H9 (cell line): ENCODE data around the gene CRAMP1. TPM values are rescaled to one million over a fixed set of nuclear protein-coding genes. Genes with fewer than 3 reads are reported as not detected.

Source experiments
- DNase-seq: peaks from one replicate; pipeline ENCODE4 v3.0.0-alpha.2; 2017
- H2AFZ ChIP-seq: one replicate; pipeline ENCODE4 v1.6.1; 2013; ENCODE audit warnings: mild to moderate bottlenecking, low read length, control low read depth, moderate library complexity
- H2AK5ac ChIP-seq: 2 replicates; pipeline ENCODE4 v1.6.1; 2013; ENCODE audit warnings: low read length, control low read depth, mixed read lengths; ENCODE audit not compliant: insufficient read length
- H2BK120ac ChIP-seq: one replicate; pipeline ENCODE4 v1.6.1; 2013; ENCODE audit warnings: low read depth, mild to moderate bottlenecking, low read length, control low read depth, inconsistent platforms; ENCODE audit not compliant: poor library complexity, severe bottlenecking
- H2BK12ac ChIP-seq: 2 replicates; pipeline ENCODE4 v1.6.1; 2013; ENCODE audit warnings: low read length, control low read depth, mixed read lengths, low read depth; ENCODE audit not compliant: insufficient read length
- H2BK15ac ChIP-seq: 2 replicates; pipeline ENCODE4 v1.6.1; 2013; ENCODE audit warnings: low read depth, low read length, control low read depth
- H2BK20ac ChIP-seq: one replicate; pipeline ENCODE4 v1.6.1; 2013; ENCODE audit warnings: low read depth, mild to moderate bottlenecking, low read length, control low read depth, inconsistent platforms; ENCODE audit not compliant: poor library complexity, severe bottlenecking
- H2BK5ac ChIP-seq: 2 replicates; pipeline ENCODE4 v1.6.1; 2013; ENCODE audit warnings: low read length, control low read depth, mixed read lengths; ENCODE audit not compliant: insufficient read length
- H3K14ac ChIP-seq: 2 replicates; pipeline ENCODE4 v1.6.1; 2013; ENCODE audit warnings: low read length, control low read depth; ENCODE audit not compliant: insufficient read depth
- H3K18ac ChIP-seq: 2 replicates; pipeline ENCODE4 v1.6.1; 2013; ENCODE audit warnings: low read depth, mild to moderate bottlenecking, mixed read lengths, low read length, control low read depth; ENCODE audit not compliant: insufficient read length
- H3K23ac ChIP-seq: 2 replicates; pipeline ENCODE4 v1.6.1; 2013; ENCODE audit warnings: low read length, control low read depth, mixed read lengths, low read depth; ENCODE audit not compliant: insufficient read length
- H3K23me2 ChIP-seq: 2 replicates; pipeline ENCODE4 v1.6.1; 2013; ENCODE audit warnings: low read depth, mild to moderate bottlenecking, mixed read lengths, low read length, control low read depth; ENCODE audit not compliant: insufficient read length, poor library complexity, severe bottlenecking
- H3K27ac ChIP-seq: 2 replicates; pipeline ENCODE4 v1.5.1; 2013; ENCODE audit warnings: low read length, control low read depth, mixed read lengths, low read depth; ENCODE audit not compliant: insufficient read length
- H3K27me3 ChIP-seq: 2 replicates; pipeline ENCODE4 v1.6.1; 2013; ENCODE audit warnings: low read length, control low read depth, inconsistent platforms; ENCODE audit not compliant: insufficient read depth
- H3K4ac ChIP-seq: 2 replicates; pipeline ENCODE4 v1.6.1; 2013; ENCODE audit warnings: low read depth, mild to moderate bottlenecking, control low read depth, inconsistent platforms, low read length, moderate library complexity
- H3K4me1 ChIP-seq: 2 replicates; pipeline ENCODE4 v1.6.1; 2013; ENCODE audit warnings: low read length, control low read depth, inconsistent platforms; ENCODE audit not compliant: insufficient read depth
- H3K4me2 ChIP-seq: 2 replicates; pipeline ENCODE4 v1.6.1; 2013; ENCODE audit warnings: low read length, control low read depth, mixed read lengths; ENCODE audit not compliant: insufficient read length, insufficient read depth
- H3K56ac ChIP-seq: 2 replicates; pipeline ENCODE4 v1.6.1; 2013; ENCODE audit warnings: low read depth, mild to moderate bottlenecking, mixed read lengths, low read length, control low read depth; ENCODE audit not compliant: insufficient read length
- H3K79me1 ChIP-seq: 2 replicates; pipeline ENCODE4 v1.6.1; 2013; ENCODE audit warnings: low read depth, mild to moderate bottlenecking, moderate library complexity, low read length, control low read depth, inconsistent platforms; ENCODE audit not compliant: insufficient read depth, poor library complexity, severe bottlenecking
- H3K79me2 ChIP-seq: 2 replicates; pipeline ENCODE4 v1.6.1; 2013; ENCODE audit warnings: low read length, control low read depth, inconsistent platforms; ENCODE audit not compliant: insufficient read depth
- H3K9ac ChIP-seq: 2 replicates; pipeline ENCODE4 v1.6.1; 2013; ENCODE audit warnings: low read length, control low read depth, mixed read lengths; ENCODE audit not compliant: insufficient read length; ENCODE audit errors: extremely low read depth
- H3K9me3 ChIP-seq: one replicate; pipeline ENCODE4 v1.6.1; 2013; ENCODE audit warnings: low read depth, low read length, inconsistent platforms; ENCODE audit not compliant: control insufficient read depth
- H3T11ph ChIP-seq: one replicate; pipeline ENCODE4 v1.6.1; 2013; ENCODE audit warnings: mild to moderate bottlenecking, low read length, control low read depth, inconsistent platforms
- H4K20me1 ChIP-seq: one replicate; pipeline ENCODE4 v1.6.1; 2013; ENCODE audit not compliant: control insufficient read depth, insufficient read length, insufficient read depth
- H4K5ac ChIP-seq: 2 replicates; pipeline ENCODE4 v1.6.1; 2013; ENCODE audit warnings: low read depth, mild to moderate bottlenecking, mixed read lengths, low read length, control low read depth; ENCODE audit not compliant: insufficient read length
- H4K8ac ChIP-seq: replicated peaks from 2 replicates; pipeline ENCODE4 v1.6.1; 2013; ENCODE audit warnings: low read length, control low read depth, mixed read lengths, low read depth; ENCODE audit not compliant: insufficient read length
- H4K91ac ChIP-seq: 2 replicates; pipeline ENCODE4 v1.6.1; 2013; ENCODE audit warnings: low read depth, mild to moderate bottlenecking, moderate library complexity, mixed read lengths, low read length, control low read depth; ENCODE audit not compliant: insufficient read length
- H3K27ac Mint-ChIP-seq, 3 experiments: 2 replicates in 2 of 3; 3 replicates in 1 of 3; pipeline ENCODE4 v1.8.0; 2020 to 2021; ENCODE audit warnings: mixed read lengths in 3 of 3, mild to moderate bottlenecking in 1 of 3, moderate library complexity in 1 of 3
- H3K27me3 Mint-ChIP-seq: 2 replicates; pipeline ENCODE4 v1.8.0; 2021; ENCODE audit warnings: low read depth, mild to moderate bottlenecking, moderate library complexity, mixed read lengths
- H3K36me3 Mint-ChIP-seq, 3 experiments: 2 replicates in 2 of 3; 3 replicates in 1 of 3; pipeline ENCODE4 v1.8.0; 2020 to 2021; ENCODE audit warnings: low read depth in 3 of 3, mixed read lengths in 3 of 3; ENCODE audit not compliant: insufficient read depth in 1 of 3
- H3K4me1 Mint-ChIP-seq, 2 experiments: 2 replicates each; pipeline ENCODE4 v1.8.0; 2020; ENCODE audit warnings: mixed read lengths in 2 of 2
- H3K4me3 Mint-ChIP-seq, 2 experiments: 2 replicates in 1 of 2; 3 replicates in 1 of 2; pipeline ENCODE4 v1.8.0; 2020 to 2021; ENCODE audit warnings: mild to moderate bottlenecking in 2 of 2, mixed read lengths in 2 of 2, moderate library complexity in 1 of 2
- H3K9me3 Mint-ChIP-seq, 2 experiments: 2 replicates in 1 of 2; 3 replicates in 1 of 2; pipeline ENCODE4 v1.8.0; 2020; ENCODE audit warnings: mild to moderate bottlenecking in 2 of 2, mixed read lengths in 2 of 2, moderate library complexity in 1 of 2
- CTCF ChIP-seq: fragments of 200-600 bp; sonication (generic); conservative IDR thresholded peaks from 3 replicates; pipeline ENCODE4 v1.8.0; 2021; ENCODE audit warnings: antibody characterized with exemption, mild to moderate bottlenecking
- WGBS: extraction: QIAGEN DNeasy Blood & Tissue Kit; methylation state at CpG from one replicate; pipeline ENCODE4 v1.1.7; 2013; ENCODE audit warnings: missing lambda C conversion rate, low lambda C conversion rate, mixed read lengths; ENCODE audit not compliant: insufficient read length; ENCODE audit errors: extremely low coverage; 5-methylcytosine and 5-hydroxymethylcytosine counted together
- total RNA-seq: library from RNA; stranded (reverse); gene quantifications from 2 replicates; pipeline ENCODE4 v1.2.1, GENCODE V29; 2021

Gene CRAMP1
- total RNA-seq, 1 experiment from 2014 or later: 46.2 TPM

DNA sequence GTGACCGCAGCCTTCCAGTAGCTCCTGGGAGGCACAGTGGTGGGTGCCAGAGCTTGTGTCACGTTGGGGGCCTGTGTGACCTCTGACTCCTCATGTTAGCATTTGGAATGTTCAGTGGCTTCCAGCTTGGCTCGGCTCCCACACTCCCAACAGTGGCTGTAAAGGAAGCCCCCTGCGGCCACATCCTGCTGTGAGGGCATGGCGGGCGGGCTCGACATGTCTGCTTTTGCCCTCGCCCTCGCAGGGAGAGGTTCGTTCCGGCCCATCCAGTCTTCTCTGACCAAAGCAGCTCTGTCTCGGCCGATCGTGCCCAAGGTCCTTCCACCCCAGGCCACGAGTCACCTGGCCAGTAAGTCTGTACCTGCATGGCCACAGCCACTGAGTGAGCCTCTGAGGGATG, 53.7 kb downstream of the CRAMP1 start:
- no peaks in the 10 kb centered on the region for H3K9me3 ChIP-seq
- no peaks in the 10 kb centered on the region for H3K27me3 ChIP-seq
- no peak overlapping the region for H3K18ac ChIP-seq
- H3T11ph ChIP-seq: no peak overlapping the region
- no peak overlapping the region for H2BK12ac ChIP-seq
- H3K79me1 ChIP-seq: no peaks in the 10 kb centered on the region
- no peaks in the 10 kb centered on the region for H4K20me1 ChIP-seq
- H3K56ac ChIP-seq: no peak overlapping the region
- no peaks in the 10 kb centered on the region for H3K4me1 ChIP-seq
- H2BK15ac ChIP-seq: no peak overlapping the region
- no peak overlapping the region for H3K14ac ChIP-seq
- no peak overlapping the region for H3K27ac ChIP-seq
- no peaks in the 10 kb centered on the region for H3K79me2 ChIP-seq
- no peak overlapping the region for H3K9ac ChIP-seq
- Mint-ChIP-seq H3K27me3 (no peaks in the 10 kb centered on the region), H3K4me3 (no peak overlapping the region), H3K36me3 (peaks cover 22 to 91% (median 69%) of the 10 kb centered on the region in 3 experiments; a peak in 6 of 7 replicates), H3K9me3 (no peaks in the 10 kb centered on the region; a peak in 1 of 5 replicates), H3K27ac (peak overlapping the region in 1 of 3 experiments; percentile 27; a peak in 1 of 7 replicates), H3K4me1 (no peaks in the 10 kb centered on the region)
- no peak for DNase-seq
- no peak overlapping the region for H2BK20ac ChIP-seq
- H2AK5ac ChIP-seq: no peak overlapping the region
- no peak overlapping the region for H4K91ac ChIP-seq
- H3K4ac ChIP-seq: no peak overlapping the region
- H3K4me2 ChIP-seq: no peak overlapping the region
- WGBS: no CpG with 5 or more reads among the region's 15 CpGs
- no peak overlapping the region for H3K23ac ChIP-seq
- H2BK120ac ChIP-seq: no peak overlapping the region
- H4K8ac ChIP-seq: no peak overlapping the region
- H2AFZ ChIP-seq: no peak overlapping the region
- H2BK5ac ChIP-seq: no peak overlapping the region
- H3K23me2 ChIP-seq: no peaks in the 10 kb centered on the region
- TF ChIP-seq CTCF: no peak
- H4K5ac ChIP-seq: no peak overlapping the region
